Central memory CD8-positive, alpha-beta T cell (primary cell): ENCODE results near the gene MAP2K4.
A peak's percentile ranks its signal among the peaks of the same experiment; 100 is the strongest.

Experiments used
- ATAC-seq: fragments of 150-1000 bp; cut with Tn5 transposase; replicated peaks from 2 replicates; pipeline ENCODE4 v1.10.0; 2022; ENCODE audit warnings: mild to moderate bottlenecking, moderate FRiP score, moderate number of reproducible peaks; ENCODE audit not compliant: poor library complexity, severe bottlenecking; ENCODE audit errors: extremely low read depth
- DNase-seq, 2 donors: peaks; one replicate each; pipeline ENCODE4 v3.0.0; 2021; ENCODE audit warnings: low spot score in 2 of 2
- H3K27ac Mint-ChIP-seq: one replicate; pipeline ENCODE4 v1.8.0; 2022; ENCODE audit warnings: low read depth, mild to moderate bottlenecking, moderate library complexity, mixed read lengths
- H3K27me3 Mint-ChIP-seq: one replicate; pipeline ENCODE4 v1.8.0; 2022; ENCODE audit warnings: mixed read lengths
- H3K36me3 Mint-ChIP-seq: one replicate; pipeline ENCODE4 v1.8.0; 2022; ENCODE audit warnings: mild to moderate bottlenecking, moderate library complexity, mixed read lengths; ENCODE audit not compliant: insufficient read depth
- H3K4me1 Mint-ChIP-seq: one replicate; pipeline ENCODE4 v1.8.0; 2022; ENCODE audit warnings: mixed read lengths
- H3K4me3 Mint-ChIP-seq: one replicate; pipeline ENCODE4 v1.8.0; 2022; ENCODE audit warnings: mild to moderate bottlenecking, moderate library complexity, mixed read lengths
- H3K9me3 Mint-ChIP-seq: one replicate; pipeline ENCODE4 v1.8.0; 2022; ENCODE audit warnings: mixed read lengths

Gene MAP2K4

GRCh38 chr17:11999696-12000095 lies 21.0 kb upstream of the MAP2K4 start:
- Mint-ChIP-seq H3K27ac (no peak overlapping the region), H3K9me3 (peaks cover 4% of the 10 kb centered on the region), H3K4me3 (no peak overlapping the region), H3K36me3 (peaks cover 3% of the 10 kb centered on the region), H3K4me1 (peaks cover 9% of the 10 kb centered on the region), H3K27me3 (no peaks in the 10 kb centered on the region)
- ATAC-seq (no peak), DNase-seq (no peak)

GRCh38 chr17:12007466-12007865 lies 13.2 kb upstream of the MAP2K4 start:
- Mint-ChIP-seq H3K4me1 (no peaks in the 10 kb centered on the region), H3K27ac (no peak overlapping the region), H3K36me3 (peaks cover 2% of the 10 kb centered on the region), H3K27me3 (peaks cover 13% of the 10 kb centered on the region), H3K4me3 (no peak overlapping the region), H3K9me3 (no peaks in the 10 kb centered on the region)
- no peak for DNase-seq
- no peak for ATAC-seq

GRCh38 chr17:12021623-12022140 lies 1.0 kb downstream of the MAP2K4 start:
- Mint-ChIP-seq H3K36me3 (no peaks in the 10 kb centered on the region), H3K9me3 (no peaks in the 10 kb centered on the region), H3K27ac (no peak overlapping the region), H3K4me1 (peaks cover 44% of the 10 kb centered on the region), H3K27me3 (no peaks in the 10 kb centered on the region), H3K4me3 (peak overlapping the region; percentile 70)
- ATAC-seq (no peak), DNase-seq (no peak)

GRCh38 chr17:12022310-12022709 lies 1.6 kb downstream of the MAP2K4 start:
- Mint-ChIP-seq H3K4me1 (peaks cover 50% of the 10 kb centered on the region), H3K27me3 (no peaks in the 10 kb centered on the region), H3K9me3 (no peaks in the 10 kb centered on the region), H3K27ac (no peak overlapping the region), H3K4me3 (peak overlapping the region; percentile 70), H3K36me3 (peaks cover 3% of the 10 kb centered on the region)
- ATAC-seq (no peak), DNase-seq (no peak)

- H3K27me3 Mint-ChIP-seq: no peaks in the 10 kb centered on the region
- peaks cover 7% of the 10 kb centered on the region for H3K36me3 Mint-ChIP-seq
- no peaks in the 10 kb centered on the region for H3K9me3 Mint-ChIP-seq
- no peak for ATAC-seq
- H3K27ac Mint-ChIP-seq: no peak overlapping the region
- H3K4me1 Mint-ChIP-seq: peaks cover 70% of the 10 kb centered on the region
- no peak overlapping the region for H3K4me3 Mint-ChIP-seq
- no peak for DNase-seq
These were observed 3.6 kb downstream of the MAP2K4 start for GRCh38 chr17:12024327-12024726.

- Mint-ChIP-seq H3K36me3 (peaks cover 10% of the 10 kb centered on the region), H3K9me3 (no peaks in the 10 kb centered on the region), H3K27me3 (no peaks in the 10 kb centered on the region), H3K27ac (no peak overlapping the region), H3K4me1 (peaks cover 76% of the 10 kb centered on the region), H3K4me3 (no peak overlapping the region)
- DNase-seq: no peak
- no peak for ATAC-seq
These were observed 7.0 kb downstream of the MAP2K4 start for GRCh38 chr17:12027658-12028057.

GRCh38 chr17:12028611-12029010 lies 7.9 kb downstream of the MAP2K4 start:
- DNase-seq (no peak), ATAC-seq (no peak)
- Mint-ChIP-seq H3K36me3 (peaks cover 10% of the 10 kb centered on the region), H3K4me3 (no peak overlapping the region), H3K9me3 (no peaks in the 10 kb centered on the region), H3K4me1 (peaks cover 67% of the 10 kb centered on the region), H3K27me3 (no peaks in the 10 kb centered on the region), H3K27ac (no peak overlapping the region)

GRCh38 chr17:12034538-12034937 lies 13.9 kb downstream of the MAP2K4 start:
- Mint-ChIP-seq H3K27me3 (no peaks in the 10 kb centered on the region), H3K4me1 (peaks cover 58% of the 10 kb centered on the region), H3K36me3 (peaks cover 4% of the 10 kb centered on the region), H3K27ac (no peak overlapping the region), H3K9me3 (no peaks in the 10 kb centered on the region), H3K4me3 (no peak overlapping the region)
- DNase-seq: no peak
- ATAC-seq: no peak

GRCh38 chr17:12035673-12036072 lies 15.0 kb downstream of the MAP2K4 start:
- ATAC-seq (no peak), DNase-seq (no peak)
- Mint-ChIP-seq H3K27me3 (no peaks in the 10 kb centered on the region), H3K4me1 (peaks cover 62% of the 10 kb centered on the region), H3K36me3 (peaks cover 8% of the 10 kb centered on the region), H3K4me3 (no peak overlapping the region), H3K27ac (no peak overlapping the region), H3K9me3 (no peaks in the 10 kb centered on the region)

- H3K36me3 Mint-ChIP-seq: peaks cover 7% of the 10 kb centered on the region
- H3K27me3 Mint-ChIP-seq: no peaks in the 10 kb centered on the region
- no peak overlapping the region for H3K27ac Mint-ChIP-seq
- peaks cover 63% of the 10 kb centered on the region for H3K4me1 Mint-ChIP-seq
- DNase-seq (no peak), ATAC-seq (no peak)
- H3K4me3 Mint-ChIP-seq: no peak overlapping the region
- no peaks in the 10 kb centered on the region for H3K9me3 Mint-ChIP-seq
These were observed 17.3 kb downstream of the MAP2K4 start for GRCh38 chr17:12037970-12038369.

- peaks cover 7% of the 10 kb centered on the region for H3K36me3 Mint-ChIP-seq
- no peak overlapping the region for H3K27ac Mint-ChIP-seq
- H3K9me3 Mint-ChIP-seq: no peaks in the 10 kb centered on the region
- no peaks in the 10 kb centered on the region for H3K27me3 Mint-ChIP-seq
- ATAC-seq: no peak
- H3K4me1 Mint-ChIP-seq: peaks cover 71% of the 10 kb centered on the region
- no peak overlapping the region for H3K4me3 Mint-ChIP-seq
- no peak for DNase-seq
These were observed 19.8 kb downstream of the MAP2K4 start for GRCh38 chr17:12040478-12040877.

- Mint-ChIP-seq H3K9me3 (no peaks in the 10 kb centered on the region), H3K27ac (peak overlapping the region; percentile 32), H3K4me3 (no peak overlapping the region), H3K27me3 (no peaks in the 10 kb centered on the region), H3K36me3 (peaks cover 7% of the 10 kb centered on the region), H3K4me1 (peaks cover 78% of the 10 kb centered on the region)
- ATAC-seq (no peak), DNase-seq (no peak)
These were observed 20.6 kb downstream of the MAP2K4 start for GRCh38 chr17:12041312-12041711.

- H3K27me3 Mint-ChIP-seq: no peaks in the 10 kb centered on the region
- H3K4me3 Mint-ChIP-seq: no peak overlapping the region
These were observed 23.0 kb downstream of the MAP2K4 start for GRCh38 chr17:12043702-12044101.

GRCh38 chr17:12046786-12047185 lies 26.1 kb downstream of the MAP2K4 start:
- H3K36me3 Mint-ChIP-seq: peaks cover 5% of the 10 kb centered on the region
- peaks cover 78% of the 10 kb centered on the region for H3K4me1 Mint-ChIP-seq
- no peak overlapping the region for H3K27ac Mint-ChIP-seq
- H3K27me3 Mint-ChIP-seq: no peaks in the 10 kb centered on the region
- DNase-seq (no peak), ATAC-seq (no peak)
- no peak overlapping the region for H3K4me3 Mint-ChIP-seq
- no peaks in the 10 kb centered on the region for H3K9me3 Mint-ChIP-seq

More at GRCh38 chr17:12043702-12044101, 23.0 kb downstream of the MAP2K4 start:
- Mint-ChIP-seq H3K9me3 (no peaks in the 10 kb centered on the region), H3K4me1 (peaks cover 76% of the 10 kb centered on the region), H3K27ac (no peak overlapping the region), H3K36me3 (peaks cover 7% of the 10 kb centered on the region)
- DNase-seq: no peak
- no peak for ATAC-seq
